OCI-LY3 (cell line): ENCODE measurements around the gene TSSK1B.

ENCODE experiments used
- CTCF ChIP-seq: fragments of 200-600, 300-600 bp; sonication (generic); IDR thresholded peaks from 2 replicates; pipeline ENCODE4 v1.5.1; 2014; ENCODE audit warnings: antibody characterized with exemption, low read length, low read depth
- EZH2phosphoT487 ChIP-seq: fragments of 200-600 bp; shearing (Covaris generic); IDR thresholded peaks from 2 replicates; pipeline ENCODE4 v1.6.1; 2018; ENCODE audit warnings: antibody characterized with exemption, mixed run types, low read depth

- TF ChIP-seq CTCF = no peak
- no peak for TF ChIP-seq EZH2phosphoT487
These were observed 18.2 kb upstream of the TSSK1B start for GRCh38 chr5:113452941-113453340.
